CD14-positive monocyte (primary cell): ENCODE results near the gene CLDN7. TPM values are rescaled to one million over a fixed set of nuclear protein-coding genes. Genes with fewer than 3 reads are reported as not detected.

Experiments
- DNase-seq, 3 donors: peaks; one replicate each; pipeline ENCODE4 v3.0.0-alpha.2; 2011 to 2022
- H2AFZ ChIP-seq: 2 replicates; pipeline ENCODE4 v1.6.0; 2012; ENCODE audit warnings: mild to moderate bottlenecking, low read depth, low read length, inconsistent platforms; ENCODE audit not compliant: insufficient read depth, poor library complexity, severe bottlenecking
- H3K27ac ChIP-seq, 2 donors: 1 replicate in 1 of 2; 2 replicates in 1 of 2; pipeline ENCODE4 v1.5.1; 2012 to 2013; ENCODE audit warnings: low read length in 2 of 2, control low read depth in 1 of 2, inconsistent platforms in 1 of 2, low read depth in 1 of 2, mild to moderate bottlenecking in 1 of 2
- H3K27me3 ChIP-seq, 2 donors: one replicate each; pipeline versions ENCODE4 v1.6.0 to v1.6.1; 2011 to 2013; ENCODE audit warnings: low read length in 2 of 2; ENCODE audit not compliant: control insufficient read depth in 2 of 2, insufficient read depth in 2 of 2
- H3K36me3 ChIP-seq, 2 donors: replicated peaks in 1 of 2; 1 replicate in 1 of 2; 2 replicates in 1 of 2; pipeline versions ENCODE4 v1.5.1 to v1.6.1; 2012 to 2013; ENCODE audit warnings: low read length in 2 of 2, control low read depth in 1 of 2, inconsistent platforms in 1 of 2, mild to moderate bottlenecking in 1 of 2; ENCODE audit not compliant: insufficient read depth in 2 of 2, control insufficient read depth in 1 of 2
- H3K4me1 ChIP-seq, 2 donors: 1 replicate in 1 of 2; 2 replicates in 1 of 2; pipeline versions ENCODE4 v1.5.1 to v1.6.1; 2012 to 2013; ENCODE audit warnings: low read length in 2 of 2, control low read depth in 1 of 2, inconsistent platforms in 1 of 2, mild to moderate bottlenecking in 1 of 2, moderate library complexity in 1 of 2; ENCODE audit not compliant: insufficient read depth in 2 of 2, control insufficient read depth in 1 of 2
- H3K4me2 ChIP-seq: replicated peaks from 2 replicates; pipeline ENCODE3; 2012; ENCODE audit warnings: low read length, moderate library complexity, mild to moderate bottlenecking; ENCODE audit not compliant: poor library complexity, severe bottlenecking; ENCODE audit errors: extremely low read depth
- H3K4me3 ChIP-seq, 3 experiments: fragments of 200-600 bp in 1 of 3; sonication (generic) in 1 of 3; replicated peaks in 1 of 3; 1 replicate in 2 of 3; 2 replicates in 1 of 3; pipeline ENCODE4 v1.5.1; 2011 to 2013; ENCODE audit warnings: low read length in 3 of 3, mild to moderate bottlenecking in 3 of 3, control low read depth in 2 of 3, low read depth in 2 of 3, inconsistent platforms in 1 of 3, moderate library complexity in 1 of 3
- H3K79me2 ChIP-seq: 2 replicates; pipeline ENCODE4 v1.6.0; 2012; ENCODE audit warnings: mild to moderate bottlenecking, control low read depth, inconsistent platforms, low read length, moderate library complexity; ENCODE audit not compliant: insufficient read depth
- H3K9ac ChIP-seq: 2 replicates; pipeline ENCODE4 v1.6.0; 2017; ENCODE audit warnings: low read length, mild to moderate bottlenecking; ENCODE audit not compliant: insufficient read depth, poor library complexity, severe bottlenecking
- H3K9me3 ChIP-seq, 2 donors: replicated peaks in 1 of 2; 1 replicate in 1 of 2; 2 replicates in 1 of 2; pipeline versions ENCODE4 v1.5.1 to v1.6.1; 2012 to 2013; ENCODE audit warnings: low read length in 2 of 2, control low read depth in 1 of 2; ENCODE audit not compliant: control insufficient read depth in 1 of 2, insufficient read depth in 1 of 2
- H4K20me1 ChIP-seq: 2 replicates; pipeline ENCODE4 v1.6.0; 2012; ENCODE audit warnings: mild to moderate bottlenecking, low read length, control low read depth, moderate library complexity; ENCODE audit not compliant: insufficient read depth
- H3K27ac Mint-ChIP-seq, 7 donors: one replicate each; pipeline ENCODE4 v1.8.0; 2020; ENCODE audit warnings: mild to moderate bottlenecking in 7 of 7, mixed read lengths in 7 of 7, moderate library complexity in 6 of 7, inconsistent platforms in 2 of 7
- H3K27me3 Mint-ChIP-seq, 3 donors: one replicate each; pipeline ENCODE4 v1.8.0; 2021 to 2022; ENCODE audit warnings: low read depth in 3 of 3, mild to moderate bottlenecking in 3 of 3, mixed read lengths in 3 of 3, moderate library complexity in 3 of 3, inconsistent platforms in 1 of 3
- H3K36me3 Mint-ChIP-seq, 2 donors: one replicate each; pipeline ENCODE4 v1.8.0; 2020; ENCODE audit warnings: mixed read lengths in 2 of 2, inconsistent platforms in 1 of 2, mild to moderate bottlenecking in 1 of 2
- H3K4me1 Mint-ChIP-seq: one replicate; pipeline ENCODE4 v1.8.0; 2020; ENCODE audit warnings: mild to moderate bottlenecking, mixed read lengths
- H3K4me3 Mint-ChIP-seq, 2 donors: one replicate each; pipeline ENCODE4 v1.8.0; 2020; ENCODE audit warnings: mild to moderate bottlenecking in 2 of 2, mixed read lengths in 2 of 2, moderate library complexity in 1 of 2
- H3K9me3 Mint-ChIP-seq, 7 donors: one replicate each; pipeline ENCODE4 v1.8.0; 2020 to 2022; ENCODE audit warnings: mixed read lengths in 7 of 7, mild to moderate bottlenecking in 6 of 7, moderate library complexity in 6 of 7, inconsistent platforms in 2 of 7
- CTCF ChIP-seq: fragments of 200-600 bp; IDR thresholded peaks from one replicate; pipeline ENCODE4 v1.8.0; 2022; ENCODE audit warnings: antibody characterized with exemption, mild to moderate bottlenecking
- WGBS: methylation state at CpG from one replicate; pipeline ENCODE4 v1.1.5; 2013; ENCODE audit warnings: missing lambda C conversion rate; ENCODE audit not compliant: insufficient coverage; 5-methylcytosine and 5-hydroxymethylcytosine counted together
- intact Hi-C, 2 donors: fragments of 100-400 bp; cut with micrococcal nuclease; formaldehyde crosslinking; loops; one replicate each; pipeline versions ENCODE4 v1.15.0 to v1.15.1; 2023
- polyA plus RNA-seq, 3 donors: library from polyadenylated mRNA; depleted of rRNA in 1 of 3; unstranded in 2 of 3; stranded (reverse) in 1 of 3; fragments of 300-500 nt in 2 of 3; fragments of >200 nt in 1 of 3; fragmentation: Illumina TruSeq in 2 of 3; gene quantifications; 1 replicate in 2 of 3; 2 replicates in 1 of 3; pipeline ENCODE4 v1.2.3, GENCODE V29; 2012 to 2021
- small RNA-seq: library from RNA; depleted of rRNA; stranded (forward); fragments of <200 nt; gene quantifications from one replicate; pipeline ENCODE3, GENCODE V24; 2012; ENCODE audit warnings: low read depth; ENCODE audit not compliant: insufficient read length

Gene CLDN7
- polyA plus RNA-seq, 3 donors, result 0.49 to 13.4 (median 2.1) TPM

GRCh38 chr17:7211491-7212273, 50.6 kb downstream of the CLDN7 start:
- H3K4me1 Mint-ChIP-seq, result peaks cover 43% of the 10 kb centered on the region
- Histone ChIP-seq H3K9me3 (no peaks in the 10 kb centered on the region), H3K79me2 (peaks cover 67% of the 10 kb centered on the region), H3K4me2 (no peak overlapping the region), H3K36me3 (no peaks in the 10 kb centered on the region), H3K4me1 (peaks cover 32 to 34% of the 10 kb centered on the region in 2 donors), H4K20me1 (peaks cover 68% of the 10 kb centered on the region), H3K27me3 (no peaks in the 10 kb centered on the region), H3K27ac (no peak overlapping the region), H3K4me3 (no peak overlapping the region), H3K9ac (no peak overlapping the region), H2AFZ (no peak overlapping the region)
- DNase-seq, result no peak
- H3K27ac Mint-ChIP-seq, result peak overlapping the region in 3 of 7 donors; percentile 33 to 71 (median 54)
- peaks cover 0 to 14% (median 4%) of the 10 kb centered on the region in 3 donors for H3K27me3 Mint-ChIP-seq
- WGBS, result 70% methylated on average over 11 of the region's 37 CpGs
- no peaks in the 10 kb centered on the region for H3K9me3 Mint-ChIP-seq
- peaks cover 4 to 22% of the 10 kb centered on the region in 2 donors for H3K36me3 Mint-ChIP-seq
- H3K4me3 Mint-ChIP-seq, result no peak overlapping the region
- intact Hi-C loops, result loop anchor here in 1 of 2 donors (10.0 kb wide), 1 partner anchor 193 kb away; the partner anchor contains the start of genes NLGN2 and TMEM256
- TF ChIP-seq CTCF, result no peak

Small RNA genes within 50 kb of the gene (small RNA-seq; reads per million reads assigned to genes)
- 42.0 reads per million, percentile 93 among the genes with 10 or more reads in this experiment for gene MIR324
- not detected for gene RF00019

Other genes with a start within 250 kb of the CLDN7 start
- gene RNASEK, start 249.9 kb downstream of the CLDN7 start, polyA plus RNA-seq, result 1,000 to 10,000 TPM in 2 of 3 donors, 100 to 1,000 TPM in 1; 724 to 1,383 (median 1,057) TPM
- gene BCL6B, start 239.4 kb downstream of the CLDN7 start, polyA plus RNA-seq, result under 1 TPM in 1 of 3 donors, not detected in 2; 0.06 TPM
- 1 to 10 TPM in 2 of 3 donors, under 1 TPM in 1; 0.93 to 3.1 (median 2.2) TPM for gene SLC16A13, start 226.5 kb downstream of the CLDN7 start, polyA plus RNA-seq
- gene SLC16A11, start 218.4 kb downstream of the CLDN7 start, polyA plus RNA-seq, result not detected
- 10 to 100 TPM; 22.7 to 69.4 (median 61.9) TPM for gene CLEC10A, start 182.2 kb downstream of the CLDN7 start, polyA plus RNA-seq
- 100 to 1,000 TPM in 1 of 3 donors, 10 to 100 TPM in 2; 53.3 to 148 (median 78.3) TPM for gene ASGR2, start 147.7 kb downstream of the CLDN7 start, polyA plus RNA-seq
- 100 to 1,000 TPM in 2 of 3 donors, 10 to 100 TPM in 1; 82.0 to 126 (median 114) TPM for gene ASGR1, start 83.1 kb downstream of the CLDN7 start, polyA plus RNA-seq
- 10 to 100 TPM in 1 of 3 donors, under 1 TPM in 2; 0.37 to 42.6 (median 0.39) TPM for gene DLG4, start 42.6 kb downstream of the CLDN7 start, polyA plus RNA-seq
- gene ACADVL, start 42.5 kb downstream of the CLDN7 start, polyA plus RNA-seq, result 1,000 to 10,000 TPM in 1 of 3 donors, 100 to 1,000 TPM in 2; 152 to 1,231 (median 154) TPM
- 1 to 10 TPM; 6.7 to 7.8 (median 7.0) TPM for gene DVL2, start 28.0 kb downstream of the CLDN7 start, polyA plus RNA-seq
- gene PHF23, start 23.0 kb downstream of the CLDN7 start, polyA plus RNA-seq, result 10 to 100 TPM; 12.0 to 18.0 (median 12.9) TPM
- gene GABARAP, start 20.0 kb downstream of the CLDN7 start, polyA plus RNA-seq, result 1,000 to 10,000 TPM; 1,029 to 2,937 (median 2,814) TPM
- 100 to 1,000 TPM in 1 of 3 donors, 10 to 100 TPM in 2; 29.5 to 198 (median 38.3) TPM for gene CTDNEP1, start 10.7 kb downstream of the CLDN7 start, polyA plus RNA-seq
- 10 to 100 TPM; 36.1 to 49.5 (median 44.1) TPM for gene ELP5, start 10.3 kb downstream of the CLDN7 start, polyA plus RNA-seq
- gene SLC2A4, start 19.2 kb upstream of the CLDN7 start, polyA plus RNA-seq, result not detected
- not detected for gene YBX2, start 32.2 kb upstream of the CLDN7 start, polyA plus RNA-seq
- 100 to 1,000 TPM; 465 to 511 (median 485) TPM for gene EIF5A, start 45.1 kb upstream of the CLDN7 start, polyA plus RNA-seq
- gene GPS2, start 52.9 kb upstream of the CLDN7 start, polyA plus RNA-seq, result 100 to 1,000 TPM in 1 of 3 donors, 10 to 100 TPM in 2; 53.5 to 162 (median 59.6) TPM
- gene NEURL4, start 66.9 kb upstream of the CLDN7 start, polyA plus RNA-seq, result 10 to 100 TPM in 1 of 3 donors, under 1 TPM in 2; 0.35 to 42.6 (median 0.44) TPM
- gene ACAP1, start 74.1 kb upstream of the CLDN7 start, polyA plus RNA-seq, result 10 to 100 TPM; 32.1 to 68.5 (median 40.5) TPM
- gene KCTD11, start 89.7 kb upstream of the CLDN7 start, polyA plus RNA-seq, result 1 to 10 TPM; 3.4 to 5.6 (median 3.6) TPM
- not detected for gene TMEM95, start 92.7 kb upstream of the CLDN7 start, polyA plus RNA-seq
- gene TNK1, start 118.6 kb upstream of the CLDN7 start, polyA plus RNA-seq, result not detected
- 10 to 100 TPM; 37.6 to 70.4 (median 45.7) TPM for gene PLSCR3, start 132.0 kb upstream of the CLDN7 start, polyA plus RNA-seq
- gene TMEM256, start 141.6 kb upstream of the CLDN7 start, polyA plus RNA-seq, result 10 to 100 TPM; 39.2 to 81.4 (median 72.6) TPM
- gene NLGN2, start 145.4 kb upstream of the CLDN7 start, polyA plus RNA-seq, result under 1 TPM in 1 of 3 donors, not detected in 2; 0.55 TPM
- gene SPEM1, start 157.8 kb upstream of the CLDN7 start, polyA plus RNA-seq, result not detected
- not detected for gene SPEM2, start 163.1 kb upstream of the CLDN7 start, polyA plus RNA-seq
- gene SPEM3, start 166.4 kb upstream of the CLDN7 start, polyA plus RNA-seq, result not detected
- 10 to 100 TPM in 1 of 3 donors, 1 to 10 TPM in 2; 5.1 to 11.3 (median 9.8) TPM for gene TMEM102, start 173.0 kb upstream of the CLDN7 start, polyA plus RNA-seq
- gene FGF11, start 177.0 kb upstream of the CLDN7 start, polyA plus RNA-seq, result 1 to 10 TPM in 1 of 3 donors, not detected in 2; 2.2 TPM
- gene CHRNB1, start 182.6 kb upstream of the CLDN7 start, polyA plus RNA-seq, result 10 to 100 TPM in 2 of 3 donors, 1 to 10 TPM in 1; 9.3 to 15.7 (median 14.7) TPM
- gene ZBTB4, start 217.2 kb upstream of the CLDN7 start, polyA plus RNA-seq, result 1 to 10 TPM; 3.4 to 8.1 (median 4.4) TPM
- not detected for gene SLC35G6, start 219.0 kb upstream of the CLDN7 start, polyA plus RNA-seq
- 10 to 100 TPM; 12.1 to 27.9 (median 25.4) TPM for gene POLR2A, start 221.9 kb upstream of the CLDN7 start, polyA plus RNA-seq